NCI-H446 (cell line): ENCODE measurements around the gene SELENOH.
"Not testable (repeated sequence)": the region's sequence is repeated elsewhere in the genome, so short reads cannot be mapped to it uniquely, and the experiment has no call there.

ENCODE experiments used
- DNase-seq, 2 experiments: peaks; one replicate each; lab custom pipeline; 2025; lab: John Stamatoyannopoulos, UW

The SELENOH gene

GRCh38 chr11:57741132-57742086 lies at the start of gene SELENOH:
Gene SELENOH (plus strand): TSS chr11:57741491. CDS start chr11:57741596, 105 bp downstream.
- peak; percentile 94 to 98 for DNase-seq

DNA sequence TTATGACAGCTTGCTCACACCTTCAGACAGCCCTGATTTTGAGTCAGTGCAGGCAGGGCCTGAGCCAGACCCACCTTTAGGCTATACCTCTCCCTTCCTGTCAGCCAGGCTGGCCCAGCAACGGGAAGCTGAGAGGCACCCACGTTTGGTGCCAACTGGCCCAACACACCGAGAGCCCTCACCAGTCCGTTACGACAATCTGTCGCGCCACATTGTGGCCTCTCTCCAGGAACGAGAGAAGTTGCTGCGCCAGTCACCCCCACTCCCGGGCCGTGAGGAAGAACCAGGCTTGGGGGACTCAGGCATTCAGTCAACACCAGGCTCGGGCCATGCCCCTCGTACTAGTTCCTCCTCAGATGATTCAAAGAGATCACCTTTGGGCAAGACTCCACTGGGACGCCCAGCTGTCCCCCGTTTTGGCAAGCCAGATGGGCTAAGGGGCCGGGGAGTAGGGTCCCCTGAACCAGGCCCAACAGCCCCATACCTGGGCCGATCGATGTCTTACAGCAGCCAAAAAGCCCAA lies 42.4 kb upstream of the SELENOH start:
- DNase-seq: no peak

- DNase-seq: no peak
These were observed 41.5 kb upstream of the SELENOH start for GRCh38 chr11:57699813-57700212.

GRCh38 chr11:57700425-57700824 lies 40.9 kb upstream of the SELENOH start:
- no peak for DNase-seq

DNA sequence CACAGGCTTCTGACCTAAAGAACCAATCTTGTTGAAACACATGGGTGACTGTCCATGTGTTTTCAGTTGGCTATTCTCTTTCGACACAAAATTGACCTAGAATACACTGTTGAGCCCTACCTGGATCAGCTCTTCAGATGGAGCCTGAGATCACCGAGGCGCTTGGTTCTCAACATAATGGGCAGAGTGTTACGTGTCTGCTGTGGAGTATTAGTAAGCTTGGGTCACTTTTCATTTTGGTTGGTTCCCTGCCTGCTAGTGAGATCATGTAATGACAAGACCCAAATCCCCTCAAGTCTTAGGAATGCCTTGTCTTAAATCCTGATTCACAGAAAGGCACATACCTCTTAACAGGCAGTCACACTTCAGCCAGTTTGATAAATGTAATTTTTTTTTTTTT lies 38.0 kb upstream of the SELENOH start:
- no peak for DNase-seq

DNA sequence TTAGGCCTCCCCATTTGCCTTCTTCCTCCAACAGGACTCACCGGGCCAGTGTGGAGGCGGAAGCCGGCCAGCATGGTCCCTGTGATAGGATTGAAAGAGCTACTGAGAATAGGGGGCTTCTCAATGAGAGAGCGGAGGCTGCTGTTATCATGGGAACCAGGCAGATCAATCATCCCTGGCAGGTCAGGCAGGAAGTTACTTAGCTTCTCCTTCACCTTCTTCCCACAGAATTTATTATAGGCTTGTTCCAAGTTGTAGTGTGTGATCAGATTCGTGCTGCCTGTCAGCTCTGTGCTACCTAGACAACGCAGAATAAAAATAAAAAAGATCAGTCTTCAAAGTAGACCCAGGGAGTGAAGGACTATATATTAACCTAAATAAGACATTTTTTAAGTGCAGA lies 36.4 kb upstream of the SELENOH start:
- no peak for DNase-seq

DNA sequence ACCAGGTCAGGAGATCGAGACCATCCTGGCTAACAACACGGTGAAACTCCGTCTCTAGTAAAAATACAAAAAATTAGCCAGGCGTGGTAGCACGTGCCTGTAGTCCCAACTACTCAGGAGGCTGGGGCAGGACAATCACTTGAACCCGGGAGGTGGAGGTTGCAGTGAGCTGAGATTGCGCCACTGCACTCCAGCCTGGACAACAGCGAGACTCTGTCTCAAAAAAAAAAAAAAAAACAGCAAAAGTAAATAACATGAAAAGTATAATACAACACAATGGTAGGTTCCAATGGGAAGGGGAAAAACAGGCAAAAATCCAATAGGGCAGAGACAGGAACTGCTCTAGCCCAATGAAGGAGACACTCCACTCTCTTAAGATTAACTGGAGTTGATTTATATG lies 35.9 kb upstream of the SELENOH start:
- DNase-seq: not testable (repeated sequence)

GRCh38 chr11:57709802-57710367 lies 31.4 kb upstream of the SELENOH start:
- no peak for DNase-seq

GRCh38 chr11:57711414-57712255 lies 29.7 kb upstream of the SELENOH start, which contains the start of gene MED19:
Gene MED19 (minus strand): TSS chr11:57712215. CDS start chr11:57712179, 36 bp downstream.
- DNase-seq: peak; percentile 58 to 76

DNA sequence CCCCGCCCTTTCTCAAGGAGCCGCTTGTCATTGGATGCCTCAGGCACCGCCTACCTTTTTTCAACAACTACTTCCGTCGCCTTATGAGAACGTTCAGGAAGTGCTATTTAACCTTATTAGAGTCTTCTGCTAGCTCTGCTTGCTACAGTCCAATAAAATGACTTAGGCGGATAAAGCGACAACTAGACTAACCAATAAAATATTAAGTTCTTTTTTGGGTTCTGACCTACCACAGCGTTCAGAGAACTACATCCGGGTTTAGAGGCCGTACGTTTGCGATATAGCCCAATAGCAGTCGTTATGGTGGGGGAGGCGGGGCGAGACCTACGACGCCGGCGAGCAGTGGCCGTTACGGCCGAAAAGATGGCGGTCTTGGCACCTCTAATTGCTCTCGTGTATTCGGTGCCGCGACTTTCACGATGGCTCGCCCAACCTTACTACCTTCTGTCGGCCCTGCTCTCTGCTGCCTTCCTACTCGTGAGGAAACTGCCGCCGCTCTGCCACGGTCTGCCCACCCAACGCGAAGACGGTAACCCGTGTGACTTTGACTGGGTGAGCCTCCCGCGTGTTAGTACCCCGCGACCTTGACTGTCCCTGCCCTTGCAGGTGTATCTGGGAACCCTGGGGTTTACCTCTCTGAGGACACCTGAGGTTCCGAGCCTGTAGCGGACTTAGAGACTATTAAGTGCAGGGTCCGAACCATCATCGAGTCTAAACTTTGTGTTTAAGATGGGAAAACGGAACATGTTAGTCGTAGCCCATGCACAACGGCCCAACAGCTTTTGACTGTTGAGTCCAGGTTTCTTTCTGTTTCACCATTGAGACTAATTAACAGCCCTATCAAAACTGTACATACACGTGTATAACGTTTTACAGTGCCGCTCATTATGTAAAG lies 28.8 kb upstream of the SELENOH start, which contains the start of gene TMX2:
TSS of gene TMX2 (plus strand) at position 338 of the 895 bp plus-strand sequence. CDS start at position 364, 26 bp downstream.
- DNase-seq: peak; percentile 98

DNA sequence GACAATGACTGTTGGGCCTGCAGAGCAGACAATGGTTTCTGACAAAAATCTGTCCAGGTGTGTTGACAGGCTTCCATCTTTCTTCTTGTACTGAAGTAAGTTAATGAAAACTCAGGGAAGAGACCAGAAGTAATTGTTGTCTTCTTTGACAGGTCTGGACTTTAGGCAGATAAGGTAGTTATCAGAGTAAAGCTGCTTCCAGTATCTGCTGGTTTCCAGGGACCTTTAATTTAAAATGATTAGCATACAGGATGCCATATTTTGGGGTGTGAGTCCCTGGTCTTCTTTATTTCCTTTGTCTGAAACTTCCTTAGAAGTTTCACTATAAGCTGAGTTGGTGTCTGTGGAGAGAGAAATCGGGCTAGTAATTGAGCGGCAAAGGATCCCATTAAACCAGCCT lies 27.5 kb upstream of the SELENOH start:
- DNase-seq: no peak

DNA sequence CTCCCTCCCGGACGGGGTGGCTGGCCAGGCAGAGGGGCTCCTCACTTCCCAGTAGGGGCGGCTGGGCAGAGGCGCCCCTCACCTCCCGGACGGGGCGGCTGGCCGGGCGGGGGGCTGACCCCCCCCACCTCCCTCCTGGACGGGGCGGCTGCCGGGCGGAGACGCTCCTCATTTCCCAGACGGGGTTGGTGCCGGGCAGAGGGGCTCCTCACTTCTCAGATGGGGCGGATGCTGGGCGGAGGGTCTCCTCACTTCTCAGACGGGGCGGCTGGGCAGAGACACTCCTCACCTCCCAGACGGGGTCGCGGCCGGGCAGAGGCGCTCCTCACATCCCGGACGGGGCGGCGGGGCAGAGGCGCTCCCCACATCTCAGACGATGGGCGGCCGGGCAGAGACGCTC lies 24.6 kb upstream of the SELENOH start:
- not testable (repeated sequence) for DNase-seq

DNA sequence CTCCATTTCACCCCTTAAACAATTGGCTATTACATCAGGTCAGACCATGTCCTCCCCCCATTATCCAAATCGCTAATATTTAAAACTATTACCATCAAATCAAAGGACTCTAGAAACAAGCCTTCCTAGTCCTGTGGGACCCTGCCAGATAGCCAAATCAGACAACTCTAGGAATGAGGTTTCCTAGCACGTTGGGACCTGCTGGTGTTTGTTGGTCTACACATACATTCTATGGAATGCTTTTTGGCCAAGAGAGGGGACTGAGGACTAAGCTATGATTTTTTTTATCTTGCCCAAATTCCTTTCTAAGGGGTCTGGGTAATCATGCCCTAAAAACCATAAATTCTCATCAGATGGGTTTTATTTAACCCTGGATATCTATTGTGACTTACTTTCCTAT lies 14.1 kb upstream of the SELENOH start:
- no peak for DNase-seq

DNA sequence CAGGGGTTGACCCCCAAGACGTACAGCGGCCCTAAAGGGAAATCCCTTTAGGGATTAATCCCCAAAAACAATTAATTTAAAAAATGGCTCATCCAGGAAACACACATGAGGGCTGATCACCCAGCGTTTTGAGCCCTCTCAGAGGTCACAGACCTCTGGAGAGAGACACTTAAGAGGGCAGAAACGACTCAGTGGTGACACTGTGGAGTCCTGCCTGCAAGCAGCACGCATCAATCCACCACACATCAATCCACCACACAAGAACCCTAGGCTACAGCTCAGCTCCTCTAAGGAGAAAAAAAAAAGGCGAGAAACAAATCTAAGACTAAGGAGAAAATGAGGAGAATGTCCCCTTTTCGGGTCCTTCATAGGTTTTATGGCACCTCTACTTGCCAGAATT lies 12.5 kb upstream of the SELENOH start:
- DNase-seq: no peak

DNA sequence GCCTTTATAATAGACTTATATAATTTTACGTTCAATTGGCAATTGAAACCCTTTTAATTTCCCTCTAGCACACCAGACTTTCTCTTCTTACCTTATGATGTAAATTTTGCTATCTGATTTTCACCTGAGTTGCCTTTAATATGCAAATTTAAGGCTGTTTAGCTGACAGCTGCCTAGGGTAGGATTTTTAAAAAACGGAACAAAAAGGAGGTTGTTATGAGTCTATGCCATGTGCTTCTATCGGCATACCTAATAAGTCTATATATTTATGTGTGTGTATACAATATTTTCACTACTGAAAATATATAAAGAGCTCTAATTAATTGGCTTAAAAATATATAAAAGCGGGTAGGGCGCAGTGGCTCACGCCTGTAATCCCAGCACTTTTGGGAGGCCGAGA lies 11.8 kb upstream of the SELENOH start:
- DNase-seq: no peak

DNA sequence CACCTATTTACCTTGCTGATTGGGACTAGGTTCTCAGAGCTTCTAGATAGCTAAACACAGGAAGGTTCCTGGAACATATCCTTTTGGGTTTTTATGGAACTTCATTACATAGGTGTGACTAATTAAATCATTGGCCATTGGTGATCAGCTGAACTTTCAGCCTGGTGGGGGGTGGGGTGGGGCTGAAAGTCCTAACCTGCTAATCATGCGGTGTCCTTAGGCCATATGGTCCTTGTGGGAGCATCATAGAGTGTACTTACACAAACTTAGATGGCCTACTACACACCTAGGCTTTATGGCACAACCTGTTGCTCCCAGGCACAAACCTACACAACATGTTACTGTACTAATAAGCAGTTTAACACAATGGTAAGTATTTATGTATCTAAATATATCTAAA lies 8.6 kb upstream of the SELENOH start:
- no peak for DNase-seq

GRCh38 chr11:57735619-57736298 lies 5.5 kb upstream of the SELENOH start:
- no peak for DNase-seq

GRCh38 chr11:57742087-57742452 lies 779 bp downstream of the SELENOH start:
- no peak for DNase-seq

DNA sequence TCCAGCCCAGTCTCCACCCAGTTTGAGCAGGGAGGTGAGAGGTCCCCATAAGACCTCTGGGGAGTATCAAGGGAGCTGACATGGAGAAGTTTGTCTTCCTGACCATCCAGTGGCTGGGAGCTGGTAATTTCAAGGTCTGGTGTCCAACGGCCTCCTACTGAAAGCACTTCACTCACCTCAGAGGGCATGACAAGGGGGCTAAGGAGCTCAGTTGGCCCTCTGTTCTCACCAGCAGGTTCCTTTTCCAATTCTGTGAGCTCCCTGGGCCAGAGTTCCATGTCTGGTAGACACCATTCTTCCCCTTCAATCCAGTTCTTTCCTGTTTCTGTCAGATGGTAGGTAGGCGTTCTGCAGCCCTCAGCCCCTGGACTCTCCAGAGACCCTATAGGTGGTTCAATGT lies 3.1 kb downstream of the SELENOH start:
- DNase-seq: no peak

DNA sequence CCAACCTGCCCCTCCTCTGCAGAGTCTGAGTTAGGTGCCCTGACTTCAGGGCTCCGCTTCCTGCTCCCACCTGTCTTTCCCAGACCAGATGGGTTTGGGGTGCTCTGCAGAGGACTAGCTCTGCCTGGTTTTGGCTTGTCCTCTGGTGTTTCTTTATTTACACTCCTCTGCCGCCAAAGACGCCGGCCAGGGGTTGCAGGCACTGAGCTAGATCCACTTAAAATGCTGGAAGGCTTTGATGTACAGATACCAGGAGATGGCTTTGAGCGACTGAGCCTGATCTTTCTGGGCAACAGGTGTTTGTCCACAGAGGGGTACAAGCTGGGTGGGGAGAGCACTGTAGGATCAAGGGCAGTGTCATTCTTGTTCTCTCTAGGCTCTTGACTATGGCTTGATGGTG lies 3.9 kb downstream of the SELENOH start:
- DNase-seq: no peak
